Measurements from ENCODE around the gene SHROOM3. TPM values are rescaled to one million over a fixed set of nuclear protein-coding genes. Genes with fewer than 3 reads are reported as not detected.

Gene SHROOM3
- total RNA-seq, 1 donor from 2014 or later, result 45.1 TPM

- Histone ChIP-seq H3K4me3 (ENCODE audit: low read depth, low read length) (no peak overlapping the region), H3K36me3 (ENCODE audit: control insufficient read depth, insufficient read depth, low read length) (peaks cover 3% of the 10 kb centered on the region)
- peak; percentile 94 for DNase-seq (ENCODE audit: low read depth)
These were observed 318.0 kb downstream of the SHROOM3 start for GRCh38 chr4:76752861-76753501.

DNA sequence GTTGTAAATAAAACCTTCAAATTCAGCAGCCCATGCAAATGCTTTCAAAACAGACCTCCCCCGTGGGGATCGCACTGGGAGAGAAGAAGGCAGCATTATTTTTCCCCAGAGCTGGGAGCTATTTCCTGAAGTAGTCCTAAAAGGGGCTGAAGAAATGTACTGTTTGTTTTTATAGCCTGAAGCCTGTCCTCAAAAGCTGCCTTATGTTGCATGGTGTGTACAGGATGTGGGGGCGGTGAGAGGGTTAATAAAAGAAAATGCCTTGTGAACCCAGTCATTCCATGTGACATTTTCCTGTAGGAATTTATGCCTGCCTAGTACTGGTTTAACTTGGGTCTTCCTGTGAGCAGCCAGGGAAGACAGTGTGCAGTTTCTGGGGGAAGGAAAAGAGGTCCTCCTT, 318.8 kb downstream of the SHROOM3 start:
- TF ChIP-seq, protein P1, sequence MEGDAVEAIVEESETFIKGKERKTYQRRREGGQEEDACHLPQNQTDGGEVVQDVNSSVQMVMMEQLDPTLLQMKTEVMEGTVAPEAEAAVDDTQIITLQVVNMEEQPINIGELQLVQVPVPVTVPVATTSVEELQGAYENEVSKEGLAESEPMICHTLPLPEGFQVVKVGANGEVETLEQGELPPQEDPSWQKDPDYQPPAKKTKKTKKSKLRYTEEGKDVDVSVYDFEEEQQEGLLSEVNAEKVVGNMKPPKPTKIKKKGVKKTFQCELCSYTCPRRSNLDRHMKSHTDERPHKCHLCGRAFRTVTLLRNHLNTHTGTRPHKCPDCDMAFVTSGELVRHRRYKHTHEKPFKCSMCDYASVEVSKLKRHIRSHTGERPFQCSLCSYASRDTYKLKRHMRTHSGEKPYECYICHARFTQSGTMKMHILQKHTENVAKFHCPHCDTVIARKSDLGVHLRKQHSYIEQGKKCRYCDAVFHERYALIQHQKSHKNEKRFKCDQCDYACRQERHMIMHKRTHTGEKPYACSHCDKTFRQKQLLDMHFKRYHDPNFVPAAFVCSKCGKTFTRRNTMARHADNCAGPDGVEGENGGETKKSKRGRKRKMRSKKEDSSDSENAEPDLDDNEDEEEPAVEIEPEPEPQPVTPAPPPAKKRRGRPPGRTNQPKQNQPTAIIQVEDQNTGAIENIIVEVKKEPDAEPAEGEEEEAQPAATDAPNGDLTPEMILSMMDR (IDR thresholded peaks at IDR 0.05; ENCODE audit: insufficient read depth, low read length, poor library complexity, severe bottlenecking), result no peak
- Histone ChIP-seq H3K36me3 (ENCODE audit: control insufficient read depth, insufficient read depth, low read length) (peaks cover 3% of the 10 kb centered on the region), H3K27me3 (ENCODE audit: control insufficient read depth, insufficient read depth, low read length) (no peaks in the 10 kb centered on the region), H3K4me3 (ENCODE audit: low read depth, low read length) (no peak overlapping the region)
- peak; percentile 81 for DNase-seq (ENCODE audit: low read depth)

More at GRCh38 chr4:76752861-76753501, 318.0 kb downstream of the SHROOM3 start:
- no peaks in the 10 kb centered on the region for H3K27me3 ChIP-seq (ENCODE audit: control insufficient read depth, insufficient read depth, low read length)
- TF ChIP-seq, protein P1 (IDR thresholded peaks at IDR 0.05; ENCODE audit: insufficient read depth, low read length, poor library complexity, severe bottlenecking), result no peak

DNA sequence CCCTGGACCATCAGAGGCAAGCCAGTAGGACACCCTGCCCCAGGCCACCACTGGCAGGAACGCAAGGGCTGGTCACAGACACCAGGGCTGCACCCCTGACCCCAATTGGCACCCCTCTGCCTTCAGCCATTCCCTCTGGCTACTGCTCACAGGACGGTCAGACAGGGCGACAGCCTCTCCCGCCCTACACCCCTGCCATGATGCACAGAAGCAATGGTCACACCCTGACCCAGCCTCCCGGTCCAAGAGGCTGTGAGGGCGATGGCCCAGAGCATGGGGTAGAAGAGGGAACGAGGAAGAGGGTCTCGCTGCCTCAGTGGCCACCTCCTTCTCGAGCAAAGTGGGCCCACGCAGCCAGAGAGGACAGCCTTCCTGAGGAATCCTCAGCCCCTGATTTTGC, 319.4 kb downstream of the SHROOM3 start:
- TF ChIP-seq, protein P1 (IDR thresholded peaks at IDR 0.05; ENCODE audit: insufficient read depth, low read length, poor library complexity, severe bottlenecking), result no peak
- DNase-seq (ENCODE audit: low read depth), result no peak
- Histone ChIP-seq H3K4me3 (ENCODE audit: low read depth, low read length) (no peak overlapping the region), H3K36me3 (ENCODE audit: control insufficient read depth, insufficient read depth, low read length) (peaks cover 3% of the 10 kb centered on the region), H3K27me3 (ENCODE audit: control insufficient read depth, insufficient read depth, low read length) (no peaks in the 10 kb centered on the region)

- Histone ChIP-seq H3K27me3 (ENCODE audit: control insufficient read depth, insufficient read depth, low read length) (no peaks in the 10 kb centered on the region), H3K36me3 (ENCODE audit: control insufficient read depth, insufficient read depth, low read length) (peaks cover 3% of the 10 kb centered on the region), H3K4me3 (ENCODE audit: low read depth, low read length) (no peak overlapping the region)
- TF ChIP-seq, protein P1 (IDR thresholded peaks at IDR 0.05; ENCODE audit: insufficient read depth, low read length, poor library complexity, severe bottlenecking), result no peak
- no peak for DNase-seq (ENCODE audit: low read depth)
These were observed 320.7 kb downstream of the SHROOM3 start for GRCh38 chr4:76755756-76756155.

DNA sequence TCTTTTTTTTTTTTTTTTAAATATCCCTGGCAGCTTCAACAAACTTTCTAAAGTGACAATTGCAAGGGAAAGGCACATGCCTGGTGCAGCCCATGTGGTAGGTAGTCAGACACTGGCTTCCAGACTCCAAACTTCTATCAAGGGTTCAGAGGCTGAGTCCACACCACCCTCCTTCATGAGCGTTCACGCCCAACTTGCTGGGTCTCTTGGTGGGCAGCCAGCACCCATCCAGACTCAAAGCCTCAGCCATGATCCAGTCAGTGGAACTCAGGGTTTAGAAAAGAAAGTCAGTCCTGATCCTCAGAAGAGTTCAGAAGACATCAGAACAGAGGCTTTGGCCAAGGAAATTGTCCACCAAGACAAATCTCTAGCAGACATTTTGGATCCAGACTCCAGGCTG, 321.4 kb downstream of the SHROOM3 start:
- Histone ChIP-seq H3K4me3 (ENCODE audit: low read depth, low read length) (no peak overlapping the region), H3K27me3 (ENCODE audit: control insufficient read depth, insufficient read depth, low read length) (no peaks in the 10 kb centered on the region), H3K36me3 (ENCODE audit: control insufficient read depth, insufficient read depth, low read length) (peaks cover 3% of the 10 kb centered on the region)
- TF ChIP-seq, protein P1 (IDR thresholded peaks at IDR 0.05; ENCODE audit: insufficient read depth, low read length, poor library complexity, severe bottlenecking), result no peak
- no peak for DNase-seq (ENCODE audit: low read depth)

- no peaks in the 10 kb centered on the region for H3K27me3 ChIP-seq (ENCODE audit: control insufficient read depth, insufficient read depth, low read length)
- TF ChIP-seq, protein P1 (IDR thresholded peaks at IDR 0.05; ENCODE audit: insufficient read depth, low read length, poor library complexity, severe bottlenecking), result no peak
- DNase-seq (ENCODE audit: low read depth), result no peak
- peaks cover 3% of the 10 kb centered on the region for H3K36me3 ChIP-seq (ENCODE audit: control insufficient read depth, insufficient read depth, low read length)
- no peak overlapping the region for H3K4me3 ChIP-seq (ENCODE audit: low read depth, low read length)
These were observed 322.4 kb downstream of the SHROOM3 start for GRCh38 chr4:76757418-76757939.

Measured in kidney epithelial cell (primary cell).